Activated naive CD4-positive, alpha-beta T cell treated with anti-CD3 and anti-CD28 coated beads, Interleukin-2, amount 50 U/mL, for 16 hours (primary cell): Measurements from ENCODE around the gene RAB11FIP4.
"Not testable (repeated sequence)": the region's sequence is repeated elsewhere in the genome, so short reads cannot be mapped to it uniquely, and the experiment has no call there.

Experiments used
- DNase-seq: peaks from one replicate; pipeline ENCODE4 v3.0.0-alpha.2; 2020

The RAB11FIP4 gene

GRCh38 chr17:31433811-31434726 lies 42.6 kb downstream of the RAB11FIP4 start:
- no peak for DNase-seq

- DNase-seq, result no peak
Measured at GRCh38 chr17:31434727-31435050, 43.2 kb downstream of the RAB11FIP4 start.

- DNase-seq, result no peak
Measured at GRCh38 chr17:31435581-31435980, 44.1 kb downstream of the RAB11FIP4 start.

- DNase-seq, result no peak
Measured at GRCh38 chr17:31437720-31438400, 46.4 kb downstream of the RAB11FIP4 start.

- no peak for DNase-seq
Measured at GRCh38 chr17:31439716-31440115, 48.2 kb downstream of the RAB11FIP4 start.

GRCh38 chr17:31442276-31442675 lies 50.8 kb downstream of the RAB11FIP4 start:
- DNase-seq, result no peak

GRCh38 chr17:31442856-31443255 lies 51.4 kb downstream of the RAB11FIP4 start:
- not testable (repeated sequence) for DNase-seq

- no peak for DNase-seq
Measured at GRCh38 chr17:31443386-31443785, 51.9 kb downstream of the RAB11FIP4 start.

GRCh38 chr17:31444026-31444425 lies 52.6 kb downstream of the RAB11FIP4 start:
- no peak for DNase-seq

GRCh38 chr17:31446195-31446967 lies 54.9 kb downstream of the RAB11FIP4 start:
- no peak for DNase-seq

- no peak for DNase-seq
Measured at GRCh38 chr17:31448467-31449077, 57.1 kb downstream of the RAB11FIP4 start.

- no peak for DNase-seq
Measured at GRCh38 chr17:31449111-31449510, 57.6 kb downstream of the RAB11FIP4 start.

- DNase-seq, result no peak
Measured at GRCh38 chr17:31449746-31450145, 58.3 kb downstream of the RAB11FIP4 start.

GRCh38 chr17:31452101-31452500 lies 60.6 kb downstream of the RAB11FIP4 start:
- DNase-seq, result no peak

- no peak for DNase-seq
Measured at GRCh38 chr17:31452561-31453110, 61.2 kb downstream of the RAB11FIP4 start.

- no peak for DNase-seq
Measured at GRCh38 chr17:31453896-31454295, 62.4 kb downstream of the RAB11FIP4 start.

- no peak for DNase-seq
Measured at GRCh38 chr17:31456814-31457213, 65.3 kb downstream of the RAB11FIP4 start.

GRCh38 chr17:31457391-31458234 lies 66.1 kb downstream of the RAB11FIP4 start:
- no peak for DNase-seq

GRCh38 chr17:31458829-31459228 lies 67.4 kb downstream of the RAB11FIP4 start:
- no peak for DNase-seq

- no peak for DNase-seq
Measured at GRCh38 chr17:31459716-31460115, 68.2 kb downstream of the RAB11FIP4 start.

- DNase-seq, result no peak
Measured at GRCh38 chr17:31460226-31460721, 68.8 kb downstream of the RAB11FIP4 start.
